Inflammatory macrophage treated with lipopolysaccharide for 1 hour (primary cell): ENCODE data around the gene UBAP2.
"Not testable (repeated sequence)": the region's sequence is repeated elsewhere in the genome, so short reads cannot be mapped to it uniquely, and the experiment has no call there.

Experiments
- DNase-seq, 2 donors: peaks; one replicate each; pipeline ENCODE4 v3.0.0-alpha.2; 2020 to 2022

Gene UBAP2

GRCh38 chr9:33972698-33973097 is 76.0 kb downstream of the UBAP2 start:
- DNase-seq = no peak

GRCh38 chr9:33964086-33964768 is 84.5 kb downstream of the UBAP2 start:
- DNase-seq = no peak

- not testable (repeated sequence) for DNase-seq
Measured at GRCh38 chr9:33962468-33962867, 86.2 kb downstream of the UBAP2 start.

- no peak for DNase-seq
Measured at GRCh38 chr9:33959725-33960124, 89.0 kb downstream of the UBAP2 start.

GRCh38 chr9:33956544-33956943 is 92.1 kb downstream of the UBAP2 start:
- no peak for DNase-seq

GRCh38 chr9:33952066-33952465 is 96.6 kb downstream of the UBAP2 start:
- peak; percentile 43 to 50 for DNase-seq

GRCh38 chr9:33950371-33950770 is 98.3 kb downstream of the UBAP2 start:
- DNase-seq = no peak

- peak in 1 of 2 donors; percentile 11 for DNase-seq
Measured at GRCh38 chr9:33946779-33947535, 101.7 kb downstream of the UBAP2 start.

GRCh38 chr9:33943389-33943788 is 105.3 kb downstream of the UBAP2 start:
- no peak for DNase-seq

- DNase-seq = no peak
Measured at GRCh38 chr9:33942471-33943083, 106.1 kb downstream of the UBAP2 start.

GRCh38 chr9:33939924-33940874 is 108.5 kb downstream of the UBAP2 start:
- no peak for DNase-seq

GRCh38 chr9:33934188-33934878 is 114.4 kb downstream of the UBAP2 start:
- no peak for DNase-seq

- no peak for DNase-seq
Measured at GRCh38 chr9:33932078-33932807, 116.4 kb downstream of the UBAP2 start.

GRCh38 chr9:33931326-33931725 is 117.4 kb downstream of the UBAP2 start:
- no peak for DNase-seq

GRCh38 chr9:33927694-33928093 is 121.0 kb downstream of the UBAP2 start:
- no peak for DNase-seq

GRCh38 chr9:33926746-33927485 is 121.8 kb downstream of the UBAP2 start:
- no peak for DNase-seq

- DNase-seq = peak in 1 of 2 donors; percentile 25
Measured at GRCh38 chr9:33924978-33925797, 123.5 kb downstream of the UBAP2 start.

- DNase-seq = no peak
Measured at GRCh38 chr9:33923998-33924701, 124.5 kb downstream of the UBAP2 start.

- DNase-seq = no peak
Measured at GRCh38 chr9:33923079-33923478, 125.6 kb downstream of the UBAP2 start.
